Right lobe of liver (tissue), 6 donors: ENCODE measurements around the gene COPS8. TPM values are rescaled to one million over a fixed set of nuclear protein-coding genes. Genes with fewer than 3 reads are reported as not detected.
A peak's percentile ranks its signal among the peaks of the same experiment; 100 is the strongest.

Source experiments
- ATAC-seq, 4 donors: fragments of 200-7000 bp; cut with Tn5 transposase; one replicate each; pipeline ENCODE4 v1.9.1; 2020; ENCODE audit warnings: mild to moderate bottlenecking in 4 of 4, moderate library complexity in 4 of 4
- DNase-seq, 3 donors: peaks; one replicate each; pipeline ENCODE4 v3.0.0-alpha.2; 2020
- H3K27ac ChIP-seq, 3 donors: fragments of 200-600 bp; one replicate each; pipeline ENCODE4 v1.8.0; 2022
- H3K27me3 ChIP-seq, 2 donors: fragments of 200-600 bp; one replicate each; pipeline ENCODE4 v1.8.0; 2022
- H3K36me3 ChIP-seq, 4 donors: fragments of 200-600 bp; sonication (generic) in 1 of 4; one replicate each; pipeline versions ENCODE4 v1.5.1 to v1.8.0; 2017 to 2022; ENCODE audit warnings: control low read depth in 1 of 4
- H3K4me1 ChIP-seq, 4 donors: fragments of 200-600 bp; sonication (generic) in 1 of 4; one replicate each; pipeline versions ENCODE4 v1.5.1 to v1.8.0; 2017 to 2022; ENCODE audit warnings: control low read depth in 1 of 4
- H3K4me3 ChIP-seq, 3 donors: fragments of 200-600 bp; one replicate each; pipeline ENCODE4 v1.8.0; 2022
- H3K9me3 ChIP-seq, 4 donors: fragments of 200-600 bp; sonication (generic) in 1 of 4; one replicate each; pipeline versions ENCODE4 v1.5.1 to v1.8.0; 2017 to 2022; ENCODE audit warnings: control low read depth in 1 of 4
- CTCF ChIP-seq, 4 donors: fragments of 200-600 bp in 3 of 4; fragments of 450-650 bp in 1 of 4; IDR thresholded peaks; one replicate each; pipeline versions ENCODE4 v1.5.1 to v1.8.0; 2016 to 2022; ENCODE audit warnings: antibody characterized with exemption in 4 of 4, mild to moderate bottlenecking in 2 of 4
- POLR2A ChIP-seq: fragments of 450-650 bp; IDR thresholded peaks from one replicate; pipeline ENCODE4 v1.6.1; 2017; ENCODE audit warnings: antibody characterized with exemption, mild to moderate bottlenecking
- WGBS: methylation state at CpG from one replicate; pipeline ENCODE4 v1.1.6; 2018; ENCODE audit warnings: low coverage, low lambda C conversion rate; ENCODE audit not compliant: insufficient coverage; ENCODE audit errors: missing lambda C conversion rate; 5-methylcytosine and 5-hydroxymethylcytosine counted together
- intact Hi-C, 2 donors: fragments of 100-400 bp; cut with DNase I; formaldehyde crosslinking; loops; one replicate each; pipeline versions ENCODE4 v1.11.2 to v1.14.1; 2022
- total RNA-seq, 6 experiments: library from RNA; depleted of rRNA in 2 of 6; stranded (reverse); fragments of >200 nt in 2 of 6; fragmentation: NEBNext Ultra II Directional in 3 of 6; extraction: Animal tissue kit (Norgen Biotek cat#: 25700) in 3 of 6; gene quantifications; one replicate each; pipeline versions ENCODE4 v1.1.0 to v1.2.4, GENCODE V29; 2016 to 2023
- donor health status: DM: no; HTN: yes; CAD: no.
- donor health status: DM: no; HTN: no; CAD: no.
- donor health status: DM: no; HTN: no; CAD: no.
- donor health status: DM: no; HTN: yes; CAD: no.
- donor health status: DM: no; HTN: yes; CAD: no.

COPS8 gene
- total RNA-seq, 6 experiments from 2014 or later = 14.3 to 51.5 (median 18.0) TPM

GRCh38 chr2:237129625-237130263, 44.1 kb downstream of the COPS8 start:
- WGBS = 79% methylated on average over 4 of the region's 4 CpGs
- no peaks in the 10 kb centered on the region for H3K27me3 ChIP-seq
- DNase-seq (no peak), ATAC-seq (no peak)
- H3K27ac ChIP-seq = no peak overlapping the region
- no peak for TF ChIP-seq POLR2A
- TF ChIP-seq CTCF (IDR thresholded peaks at IDR 0.05) = no peak
- H3K4me3 ChIP-seq = no peak overlapping the region
- H3K4me1 ChIP-seq = no peaks in the 10 kb centered on the region
- no peaks in the 10 kb centered on the region for H3K36me3 ChIP-seq
- intact Hi-C loops = no loop called here
- H3K9me3 ChIP-seq = no peaks in the 10 kb centered on the region

GRCh38 chr2:237130562-237131421, 45.1 kb downstream of the COPS8 start:
- H3K27ac ChIP-seq = no peak overlapping the region
- no peaks in the 10 kb centered on the region for H3K27me3 ChIP-seq
- TF ChIP-seq POLR2A (no peak), CTCF (IDR thresholded peaks at IDR 0.05) (no peak)
- intact Hi-C loops = no loop called here
- no peaks in the 10 kb centered on the region for H3K36me3 ChIP-seq
- WGBS = 72% methylated on average over 8 of the region's 8 CpGs
- ATAC-seq (no peak), DNase-seq (no peak)
- H3K9me3 ChIP-seq = no peaks in the 10 kb centered on the region
- no peaks in the 10 kb centered on the region for H3K4me1 ChIP-seq
- no peak overlapping the region for H3K4me3 ChIP-seq

- no peaks in the 10 kb centered on the region for H3K36me3 ChIP-seq
- H3K27me3 ChIP-seq = no peaks in the 10 kb centered on the region
- H3K9me3 ChIP-seq = no peaks in the 10 kb centered on the region
- ATAC-seq (no peak), DNase-seq (no peak)
- TF ChIP-seq POLR2A = no peak
- no peak for TF ChIP-seq CTCF (IDR thresholded peaks at IDR 0.05)
- H3K4me1 ChIP-seq = no peaks in the 10 kb centered on the region
- WGBS = 53% methylated on average over 6 of the region's 6 CpGs
- intact Hi-C loops = no loop called here
- no peak overlapping the region for H3K27ac ChIP-seq
- no peak overlapping the region for H3K4me3 ChIP-seq
Observed at GRCh38 chr2:237131749-237132533, 46.3 kb downstream of the COPS8 start.

- no peaks in the 10 kb centered on the region for H3K4me1 ChIP-seq
- H3K36me3 ChIP-seq = no peaks in the 10 kb centered on the region
- intact Hi-C loops = no loop called here
- no peaks in the 10 kb centered on the region for H3K9me3 ChIP-seq
- DNase-seq (no peak), ATAC-seq (peak in 1 of 4 donors; percentile 33)
- no peak for TF ChIP-seq POLR2A
- peak in 2 of 4 donors; percentile 10 to 30 for TF ChIP-seq CTCF (IDR thresholded peaks at IDR 0.05)
- H3K27me3 ChIP-seq = no peaks in the 10 kb centered on the region
- WGBS = no CpG with 5 or more reads among the region's 5 CpGs
- no peak overlapping the region for H3K4me3 ChIP-seq
- H3K27ac ChIP-seq = no peak overlapping the region
Observed at GRCh38 chr2:237132799-237133198, 47.1 kb downstream of the COPS8 start.
